ENCODE measurements around the gene GUCY1A1.

DNA sequence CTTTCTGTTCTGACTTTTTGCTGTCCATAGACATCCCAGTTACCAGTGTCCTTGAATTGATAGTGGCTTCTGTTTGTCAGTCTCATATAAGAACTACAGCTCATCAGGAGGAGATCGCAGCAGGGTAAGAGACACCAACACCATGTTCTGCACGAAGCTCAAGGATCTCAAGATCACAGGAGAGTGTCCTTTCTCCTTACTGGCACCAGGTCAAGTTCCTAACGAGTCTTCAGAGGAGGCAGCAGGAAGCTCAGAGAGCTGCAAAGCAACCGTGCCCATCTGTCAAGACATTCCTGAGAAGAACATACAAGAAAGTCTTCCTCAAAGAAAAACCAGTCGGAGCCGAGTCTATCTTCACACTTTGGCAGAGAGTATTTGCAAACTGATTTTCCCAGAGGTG, 30.1 kb downstream of the GUCY1A1 start:
- TF ChIP-seq CTCF (IDR thresholded peaks at IDR 0.05 in 8 of 11, conservative IDR thresholded peaks at IDR 0.05 in 3 of 11) (no peak), POLR2A (IDR thresholded peaks at IDR 0.05) (no peak)

Data from spleen (tissue), 7 donors.